ENCODE data around the gene TMEM259.

The TMEM259 gene

DNA sequence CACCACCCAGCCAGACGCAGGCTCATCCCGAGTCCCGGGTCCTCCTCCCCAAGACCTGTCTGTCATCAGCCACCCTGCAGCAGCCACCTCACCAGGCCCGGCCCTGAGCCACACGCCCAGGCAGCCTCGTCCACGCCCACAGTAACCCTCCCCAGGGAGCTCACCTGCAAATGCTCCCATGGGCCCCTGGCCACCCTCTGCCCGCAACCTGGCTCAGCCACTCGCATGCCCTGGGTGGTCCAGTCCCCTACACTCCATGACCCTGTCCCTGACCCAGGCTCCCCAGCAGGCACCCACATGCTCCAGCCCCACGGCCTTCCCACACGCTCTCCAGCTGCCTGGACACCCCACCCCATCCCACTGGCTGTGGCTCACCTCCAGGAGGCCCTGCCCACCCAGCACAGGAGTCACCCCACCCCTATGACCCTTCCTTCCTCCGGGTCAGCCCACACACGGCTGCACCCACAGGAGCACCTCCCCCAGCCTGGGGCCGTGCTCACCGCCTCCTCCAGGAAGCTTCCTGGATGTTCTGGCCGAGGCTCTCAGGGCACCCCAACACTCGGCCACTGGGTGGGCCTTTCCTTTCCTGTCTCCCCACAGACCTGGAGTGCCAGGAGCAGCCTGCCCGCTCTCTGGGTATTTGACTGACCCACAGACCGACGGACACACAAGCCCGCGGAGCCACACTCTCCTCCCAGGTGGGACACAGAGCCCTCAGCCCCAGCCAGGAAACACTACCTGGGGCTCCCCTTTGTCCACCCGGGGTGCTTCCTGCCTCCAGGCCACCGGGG lies 3.6 kb downstream of the TMEM259 start:
- DNase-seq (ENCODE audit: low read depth in 3 of 3), result no peak

DNA sequence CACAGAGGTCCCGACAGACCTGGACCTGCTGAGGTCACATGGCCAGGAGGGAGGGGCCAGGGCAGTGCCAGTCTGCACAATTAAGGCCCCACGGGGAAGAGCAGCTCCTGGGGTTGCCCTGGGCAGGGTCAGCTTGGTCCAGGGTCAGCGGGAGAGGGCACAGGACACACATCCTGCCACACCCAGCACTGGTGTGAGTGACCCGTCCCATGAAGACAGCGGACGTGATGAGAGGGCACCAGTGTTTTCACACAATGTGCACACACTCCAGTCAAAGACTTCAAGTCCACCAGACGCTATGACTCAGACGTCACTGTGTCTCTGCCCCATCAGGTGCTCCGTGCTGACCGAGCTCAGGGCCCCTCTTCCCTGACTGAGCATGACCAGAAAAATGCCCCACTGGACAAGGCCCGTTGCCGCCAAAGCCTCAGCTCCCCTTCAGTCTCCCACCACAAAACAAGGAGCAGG lies 4.2 kb downstream of the TMEM259 start:
- no peak for DNase-seq (ENCODE audit: low read depth in 3 of 3)

DNA sequence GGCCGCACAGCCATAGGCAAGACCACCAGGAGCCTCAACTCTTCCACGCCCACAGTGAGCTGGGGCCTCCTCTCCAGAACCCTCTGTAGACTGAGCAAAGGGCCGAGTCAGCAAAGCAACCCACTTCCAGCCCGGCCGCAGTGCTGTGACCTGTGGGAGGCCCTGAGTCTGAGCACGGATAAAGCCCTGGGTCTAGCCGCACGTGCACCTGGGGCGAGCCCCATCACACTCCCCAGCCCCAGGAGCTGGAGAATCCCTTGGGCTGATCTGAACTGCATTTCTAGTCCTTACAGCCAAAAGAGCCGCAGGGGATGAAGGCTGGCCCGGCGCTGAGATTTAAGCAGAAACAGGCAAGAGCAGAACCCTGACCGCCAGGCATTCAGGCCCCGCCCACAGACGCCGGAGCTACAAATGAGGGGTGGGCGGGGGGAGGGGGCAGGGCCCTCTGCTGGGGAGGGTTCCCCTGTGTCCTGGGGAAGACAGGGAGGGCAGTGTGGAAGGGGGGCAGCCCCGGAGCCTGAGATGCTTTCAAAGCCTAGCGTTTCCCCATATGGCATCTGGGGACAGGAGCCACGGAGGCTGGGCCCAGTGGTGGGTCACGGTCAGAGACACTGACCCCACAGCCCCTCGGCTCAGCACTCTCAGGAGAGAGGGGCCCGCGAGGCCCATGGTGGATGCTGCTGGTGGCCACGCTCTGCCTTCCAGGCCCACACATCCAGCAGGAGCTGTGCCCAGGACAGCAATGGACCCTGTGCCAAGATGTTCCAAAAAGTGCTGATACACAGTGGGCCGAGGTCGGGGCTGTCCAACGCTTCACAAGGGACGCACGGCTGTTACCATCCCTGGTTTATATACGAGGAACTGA lies 4.9 kb downstream of the TMEM259 start:
- no peak for DNase-seq (ENCODE audit: low read depth in 3 of 3)

DNA sequence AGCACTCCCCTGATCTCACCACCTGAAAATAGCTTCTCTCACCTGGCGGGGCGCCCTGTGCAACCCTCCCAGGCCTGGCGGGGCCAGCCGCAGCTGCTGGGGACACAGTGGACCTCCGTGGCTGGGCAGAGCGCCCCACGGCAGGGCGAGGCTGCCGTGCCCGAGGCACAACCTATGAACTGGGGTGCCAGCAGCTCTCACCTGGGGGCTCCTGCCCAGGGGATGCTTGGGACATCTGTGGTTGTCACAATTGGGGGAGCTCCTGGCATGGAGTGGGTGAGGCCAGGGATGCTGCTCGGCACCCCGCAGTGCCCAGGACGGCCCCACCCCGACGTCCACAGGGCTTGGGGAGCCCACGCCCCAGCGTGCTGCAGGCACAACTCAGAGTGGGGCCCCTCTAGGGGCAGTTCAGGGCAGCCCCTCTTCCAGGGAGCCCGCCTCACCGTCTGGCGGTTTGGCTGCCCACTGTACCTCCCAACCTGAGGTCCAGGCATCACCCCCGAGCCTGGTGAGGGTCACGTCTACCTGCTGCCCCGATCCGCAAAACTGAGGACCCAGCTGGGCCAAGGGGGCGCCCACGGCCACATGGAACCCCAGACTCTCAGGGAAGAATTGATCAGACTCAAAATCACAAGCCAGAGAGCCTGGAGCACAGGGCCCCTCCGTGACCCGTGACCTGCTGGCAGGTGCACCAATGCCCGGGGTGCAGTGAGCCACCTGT lies 5.7 kb downstream of the TMEM259 start:
- no peak for DNase-seq (ENCODE audit: low read depth in 3 of 3)

DNA sequence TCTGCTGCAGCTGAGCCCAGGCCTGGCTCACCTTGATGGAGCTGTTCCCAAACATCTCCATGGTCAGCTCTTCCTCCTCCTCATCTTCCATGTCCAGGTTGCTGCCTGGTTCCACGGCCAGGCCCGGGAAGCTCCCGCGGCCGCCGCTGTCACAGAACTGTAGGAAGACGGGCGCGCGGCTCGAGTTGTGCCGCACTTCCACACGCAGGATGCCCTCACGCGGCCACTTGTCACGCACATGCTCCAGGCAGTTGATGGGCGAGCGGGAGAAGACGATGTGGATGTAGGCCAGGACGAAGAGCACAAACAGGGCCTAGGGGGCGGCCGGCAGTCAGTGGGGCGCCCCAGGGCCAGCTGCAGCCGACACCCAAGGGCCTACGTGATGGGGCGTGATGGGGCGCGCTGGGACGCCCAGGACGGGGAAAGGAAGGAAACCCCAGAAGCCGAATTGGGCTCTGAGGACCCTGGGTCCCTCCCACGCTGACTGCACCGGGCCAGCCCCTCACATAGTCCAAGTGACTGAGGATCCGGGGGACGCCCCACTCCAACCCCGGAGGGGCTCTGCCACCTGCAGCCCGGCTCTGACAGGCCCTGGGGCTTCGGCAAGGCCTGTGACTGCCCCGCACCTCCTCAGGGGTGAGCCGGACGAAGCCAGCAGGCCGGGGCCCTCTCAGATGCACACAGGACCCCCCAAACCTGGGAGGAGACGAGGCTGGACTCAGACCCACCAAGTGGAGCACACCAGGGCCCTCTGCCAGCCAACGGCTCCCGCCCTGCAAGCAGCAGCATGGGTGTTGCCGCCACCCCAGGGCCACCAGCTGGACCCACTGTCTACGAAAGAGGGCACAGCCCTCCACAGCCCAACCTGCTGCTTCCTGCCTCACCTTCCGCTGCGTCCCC lies 6.5 kb downstream of the TMEM259 start:
- no peak for DNase-seq (ENCODE audit: low read depth in 3 of 3)

DNA sequence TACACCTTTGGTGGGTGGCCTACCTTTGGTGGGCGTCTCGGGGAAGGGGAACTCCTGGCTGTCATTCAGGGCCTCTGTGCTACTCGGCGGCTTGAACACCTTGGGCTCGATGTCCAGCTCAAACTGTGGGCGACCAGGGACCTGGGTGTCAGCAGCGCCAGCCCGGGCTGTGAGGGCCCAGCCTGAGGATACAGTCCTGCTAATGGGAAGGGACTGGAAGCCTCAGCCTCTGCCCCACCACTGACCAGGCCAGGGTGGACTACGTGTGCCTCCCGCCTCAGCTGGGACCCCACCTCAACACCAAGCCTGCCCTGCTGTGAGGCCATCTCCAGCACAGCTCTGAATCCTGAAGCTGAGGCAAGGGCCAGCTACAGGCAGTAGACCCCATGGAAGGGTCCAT lies 7.7 kb downstream of the TMEM259 start:
- no peak for DNase-seq (ENCODE audit: low read depth in 3 of 3)

DNA sequence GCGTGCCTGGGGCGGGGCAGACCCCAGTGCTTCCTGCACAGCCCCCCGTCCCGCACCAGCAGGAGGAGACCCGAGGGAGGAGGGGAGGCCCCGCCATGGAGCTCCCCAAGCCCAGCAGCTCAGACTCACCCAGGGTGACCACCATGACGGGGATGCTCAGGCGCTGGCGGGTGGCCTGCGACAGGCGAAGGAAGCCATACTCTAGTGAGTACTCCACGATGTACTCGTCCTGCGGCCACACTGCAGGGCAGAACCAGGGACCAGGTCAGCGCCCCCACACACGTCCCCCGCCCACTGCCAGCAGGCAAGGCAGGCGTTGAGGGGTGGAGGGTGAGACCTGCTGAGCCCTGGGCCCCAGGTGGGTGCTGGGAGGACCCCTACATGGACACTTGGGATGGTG lies 8.6 kb downstream of the TMEM259 start:
- DNase-seq (ENCODE audit: low read depth in 3 of 3), result no peak

DNA sequence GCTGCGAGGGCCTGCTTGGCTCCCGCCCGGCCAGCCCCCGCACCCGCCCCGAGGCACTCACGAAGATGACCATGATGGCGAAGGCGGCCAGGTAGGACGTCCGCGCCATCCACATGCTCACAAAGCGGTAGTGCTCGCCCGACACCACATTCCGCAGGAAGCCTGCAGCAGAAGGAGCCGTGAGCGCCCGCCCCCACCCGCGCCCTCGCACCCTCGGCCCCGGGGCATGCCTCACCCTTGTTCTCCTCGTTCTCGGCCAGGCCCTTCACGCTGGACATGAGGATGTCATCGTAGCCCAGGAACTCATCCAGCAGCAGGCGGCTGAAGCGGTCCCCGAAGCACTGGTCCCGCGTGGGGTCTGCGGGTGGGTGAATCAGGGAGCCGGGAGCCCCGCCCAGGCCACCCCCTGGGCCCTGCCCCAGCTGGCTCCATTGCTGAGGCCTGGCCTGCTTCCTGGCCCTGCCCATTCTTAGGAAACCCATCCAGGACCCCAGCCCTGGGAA lies 9.0 kb downstream of the TMEM259 start:
- no peak for DNase-seq (ENCODE audit: low read depth in 3 of 3)

DNA sequence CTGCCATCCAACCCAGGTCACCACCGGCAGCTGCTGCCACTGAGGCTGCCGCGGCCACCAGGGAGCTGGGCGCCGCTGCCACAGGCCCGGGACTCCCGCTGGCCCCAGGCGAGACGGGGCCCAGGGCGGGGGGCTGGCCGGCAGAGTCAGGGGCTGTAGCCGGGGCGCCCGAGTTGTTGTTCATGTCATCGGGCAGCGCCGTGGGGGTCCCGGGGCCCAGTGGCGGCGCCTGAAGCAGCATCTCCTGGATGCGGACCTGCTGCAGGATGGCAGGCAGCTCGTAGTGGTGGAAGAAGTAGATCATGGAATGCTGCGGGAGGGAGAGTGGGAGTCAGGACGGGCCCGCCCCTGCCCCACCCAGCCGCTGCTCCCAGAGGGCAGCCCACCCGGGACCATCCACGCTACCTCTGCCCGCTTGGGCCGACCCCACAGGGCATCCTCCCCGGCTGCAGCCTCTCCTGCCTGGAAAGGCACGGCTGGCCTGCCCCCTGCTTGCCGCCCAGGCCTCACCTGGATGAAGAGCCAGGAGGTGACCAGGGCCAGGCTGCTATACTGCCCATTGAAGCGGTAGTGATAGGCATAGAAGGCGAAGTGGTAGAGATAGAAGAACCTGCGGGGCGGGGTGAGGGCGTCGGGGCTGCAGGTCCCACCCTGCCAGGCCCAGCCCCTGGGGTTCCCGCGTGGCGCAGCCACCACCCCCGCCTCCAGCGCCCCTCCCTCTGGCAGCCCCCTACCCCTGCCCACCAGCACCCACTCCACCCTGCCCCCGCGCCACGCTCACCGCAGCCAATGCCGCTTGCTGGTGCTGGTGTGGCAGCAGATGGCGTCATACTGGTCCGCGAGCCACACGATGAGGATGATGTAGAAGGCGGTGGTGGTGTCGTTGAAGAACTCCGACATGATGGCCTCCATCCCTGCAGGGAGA lies 10.1 kb downstream of the TMEM259 start:
- DNase-seq (ENCODE audit: low read depth in 3 of 3), result no peak

DNA sequence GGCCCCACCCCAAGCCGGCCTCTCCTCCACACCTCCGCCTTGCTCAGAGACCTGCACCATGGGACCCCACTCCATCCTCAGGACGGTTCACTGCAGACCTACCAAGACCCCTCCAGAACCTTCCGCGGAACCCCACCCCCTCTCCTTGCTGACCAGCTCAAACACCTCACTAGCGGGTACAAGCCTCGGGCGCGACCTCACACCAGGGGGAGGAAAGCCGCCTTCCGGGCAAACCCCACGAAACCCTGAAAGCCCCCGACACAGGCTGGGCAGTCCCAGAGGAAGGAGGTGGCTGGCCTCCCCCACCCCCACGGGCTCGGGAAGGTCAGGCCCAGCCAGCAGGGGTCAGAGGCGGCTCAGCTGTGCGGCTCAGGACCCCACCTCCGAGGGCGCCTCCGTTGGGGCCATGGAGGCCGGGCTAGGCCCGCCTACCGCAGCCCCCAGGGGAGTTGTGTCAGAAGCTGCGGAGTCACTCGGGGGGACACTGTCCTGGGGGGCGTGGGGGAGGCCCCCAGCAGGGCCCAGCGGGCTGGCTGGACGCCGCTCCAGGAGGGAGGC lies 10.9 kb downstream of the TMEM259 start:
- no peak for DNase-seq (ENCODE audit: low read depth in 3 of 3)

DNA sequence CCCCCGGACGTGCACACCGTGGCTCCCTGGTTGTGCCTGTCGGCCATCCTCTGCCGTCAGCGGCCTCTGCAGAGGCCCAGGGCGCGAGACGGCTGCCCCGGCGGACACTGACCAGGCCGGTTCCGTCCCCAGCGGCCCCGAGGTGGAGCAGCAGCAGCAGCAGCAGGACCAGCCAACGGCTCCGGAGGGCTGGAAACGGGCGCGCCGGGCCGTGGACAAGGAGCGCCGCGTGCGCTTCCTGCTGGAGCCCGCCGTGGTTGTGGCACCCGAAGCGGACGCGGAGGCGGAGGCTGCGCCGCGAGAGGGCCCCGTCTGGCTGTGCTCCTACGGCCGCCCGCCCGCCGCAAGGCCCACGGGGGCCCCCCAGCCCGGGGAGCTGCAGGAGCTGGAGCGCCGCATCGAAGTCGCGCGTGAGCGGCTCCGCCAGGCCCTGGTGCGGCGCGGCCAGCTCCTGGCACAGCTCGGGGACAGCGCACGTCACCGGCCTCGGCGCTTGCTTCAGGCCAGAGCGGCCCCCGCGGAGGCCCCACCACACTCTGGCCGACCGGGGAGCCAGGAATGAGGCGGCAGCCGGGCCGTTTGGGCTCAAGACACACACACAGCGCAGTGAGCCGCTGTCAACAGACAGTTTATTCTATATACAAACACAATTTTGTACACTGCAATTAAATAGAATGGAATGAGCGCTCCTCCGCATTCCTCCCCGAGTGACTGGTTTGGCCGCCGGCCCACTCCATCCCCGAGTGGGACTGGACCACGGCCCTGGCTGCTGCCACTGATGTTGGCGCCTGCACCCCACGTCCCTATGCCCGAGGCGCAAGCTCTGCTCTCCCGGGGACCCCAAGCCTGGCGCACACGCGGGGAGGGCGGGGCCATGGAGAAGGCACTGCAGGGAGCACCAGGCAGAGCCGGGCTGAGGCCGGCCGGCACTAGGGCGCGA lies 11.6 kb downstream of the TMEM259 start:
- DNase-seq (ENCODE audit: low read depth in 3 of 3), result no peak

DNA sequence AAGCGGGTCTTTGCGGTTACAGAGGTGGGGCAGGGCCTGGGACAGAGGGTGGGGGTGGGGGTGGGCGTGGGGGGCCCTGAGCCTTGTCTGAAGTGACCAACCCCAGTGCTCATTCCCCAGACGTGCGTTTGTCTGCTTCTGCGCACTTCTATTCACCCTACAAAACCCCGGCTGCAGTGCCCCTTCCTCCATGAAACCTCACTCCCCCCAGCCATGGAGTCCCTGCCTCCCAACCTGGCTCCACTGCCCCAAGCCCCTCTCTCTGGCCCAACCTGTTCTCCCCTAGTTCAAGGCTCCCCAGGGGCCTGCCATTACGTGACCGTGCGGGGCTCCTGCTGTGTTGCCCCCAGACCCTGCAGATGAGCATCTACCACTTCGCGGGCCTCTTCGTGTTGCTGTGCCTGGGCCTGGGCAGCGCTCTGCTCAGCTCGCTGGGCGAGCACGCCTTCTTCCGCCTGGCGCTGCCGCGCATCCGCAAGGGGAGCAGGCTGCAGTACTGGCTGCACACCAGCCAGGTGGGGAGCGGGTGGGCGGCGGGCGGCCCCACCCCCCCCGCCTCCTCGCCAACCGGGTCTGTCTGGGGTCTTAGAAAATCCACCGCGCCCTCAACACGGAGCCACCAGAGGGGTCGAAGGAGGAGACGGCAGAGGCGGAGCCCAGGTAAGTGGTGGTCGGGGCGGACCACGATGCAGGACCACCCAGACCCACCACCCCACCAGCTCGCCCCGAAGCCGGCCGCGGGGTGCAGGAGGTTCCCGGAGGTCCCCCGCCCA lies 12.5 kb downstream of the TMEM259 start:
- DNase-seq (ENCODE audit: low read depth in 3 of 3), result no peak

DNA sequence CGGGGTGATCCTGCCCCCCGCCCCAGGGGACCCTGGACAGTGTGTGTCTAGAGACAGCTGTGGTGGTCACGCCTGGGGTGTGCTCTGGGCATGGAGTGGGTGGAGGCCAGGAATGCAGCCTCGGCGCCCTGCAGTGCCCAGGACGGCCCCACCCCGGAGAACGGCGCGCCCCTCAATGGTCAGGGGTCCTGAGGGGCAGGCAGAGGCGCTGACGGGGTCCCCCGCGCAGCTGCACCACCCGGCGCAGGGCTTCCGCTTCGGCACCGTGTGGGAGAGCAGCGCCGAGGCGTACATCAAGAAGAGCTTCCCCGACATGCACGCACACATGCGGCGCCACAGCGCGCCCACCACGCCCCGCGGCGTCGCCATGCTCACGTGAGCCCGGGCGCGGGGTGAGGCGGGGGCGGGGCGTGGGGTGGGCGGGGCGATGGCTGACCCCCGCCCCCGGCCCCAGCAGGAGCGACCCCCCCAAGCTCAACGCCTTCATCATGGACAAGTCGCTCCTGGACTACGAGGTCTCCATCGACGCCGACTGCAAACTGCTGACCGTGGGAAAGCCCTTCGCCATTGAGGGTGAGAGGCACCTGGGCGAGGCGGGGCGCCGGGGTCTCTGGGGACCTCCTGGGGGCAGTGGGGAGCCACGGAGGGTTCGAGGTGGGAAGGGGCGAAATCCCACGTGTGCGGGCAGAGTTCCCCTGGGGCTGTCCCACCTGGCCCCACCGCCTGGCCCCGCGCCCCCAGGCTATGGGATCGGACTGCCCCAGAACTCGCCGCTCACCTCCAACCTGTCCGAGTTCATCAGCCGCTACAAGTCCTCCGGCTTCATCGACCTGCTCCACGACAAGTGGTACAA lies 13.3 kb downstream of the TMEM259 start:
- no peak for DNase-seq (ENCODE audit: low read depth in 3 of 3)

DNA sequence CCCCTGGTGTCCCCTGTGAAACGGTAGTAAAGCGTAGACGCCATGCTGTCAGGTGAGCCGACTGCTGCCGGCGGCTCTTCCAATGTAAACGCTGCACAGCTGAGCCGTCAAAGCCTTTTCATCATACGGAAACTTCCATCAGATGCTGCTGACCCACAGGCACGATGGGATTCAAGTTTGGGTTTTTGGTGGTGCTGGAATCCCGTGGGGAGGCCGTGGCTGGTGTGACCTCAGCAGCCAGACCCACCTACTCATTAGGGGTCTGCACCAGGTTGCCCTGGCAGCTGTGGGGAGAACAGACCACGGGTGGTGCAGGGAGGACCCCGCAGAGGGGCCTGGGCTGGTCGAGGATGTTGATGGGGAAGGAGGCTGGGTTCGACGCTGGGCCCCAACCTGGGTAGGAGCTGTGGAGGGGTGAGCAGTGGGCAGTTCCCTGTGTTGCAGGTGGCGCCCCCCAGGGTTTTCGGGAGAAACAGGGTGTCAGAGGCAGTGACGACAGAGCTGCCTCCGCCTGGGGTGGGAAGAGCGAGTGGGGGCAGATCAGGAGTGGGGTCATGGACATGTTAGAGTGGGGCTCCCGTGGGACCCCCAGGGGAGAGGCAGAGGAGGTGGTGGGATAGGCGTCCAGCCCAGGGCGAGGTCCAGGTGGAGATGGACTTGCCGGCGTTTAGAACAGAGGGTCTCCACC lies 14.1 kb downstream of the TMEM259 start:
- no peak for DNase-seq (ENCODE audit: low read depth in 3 of 3)

DNA sequence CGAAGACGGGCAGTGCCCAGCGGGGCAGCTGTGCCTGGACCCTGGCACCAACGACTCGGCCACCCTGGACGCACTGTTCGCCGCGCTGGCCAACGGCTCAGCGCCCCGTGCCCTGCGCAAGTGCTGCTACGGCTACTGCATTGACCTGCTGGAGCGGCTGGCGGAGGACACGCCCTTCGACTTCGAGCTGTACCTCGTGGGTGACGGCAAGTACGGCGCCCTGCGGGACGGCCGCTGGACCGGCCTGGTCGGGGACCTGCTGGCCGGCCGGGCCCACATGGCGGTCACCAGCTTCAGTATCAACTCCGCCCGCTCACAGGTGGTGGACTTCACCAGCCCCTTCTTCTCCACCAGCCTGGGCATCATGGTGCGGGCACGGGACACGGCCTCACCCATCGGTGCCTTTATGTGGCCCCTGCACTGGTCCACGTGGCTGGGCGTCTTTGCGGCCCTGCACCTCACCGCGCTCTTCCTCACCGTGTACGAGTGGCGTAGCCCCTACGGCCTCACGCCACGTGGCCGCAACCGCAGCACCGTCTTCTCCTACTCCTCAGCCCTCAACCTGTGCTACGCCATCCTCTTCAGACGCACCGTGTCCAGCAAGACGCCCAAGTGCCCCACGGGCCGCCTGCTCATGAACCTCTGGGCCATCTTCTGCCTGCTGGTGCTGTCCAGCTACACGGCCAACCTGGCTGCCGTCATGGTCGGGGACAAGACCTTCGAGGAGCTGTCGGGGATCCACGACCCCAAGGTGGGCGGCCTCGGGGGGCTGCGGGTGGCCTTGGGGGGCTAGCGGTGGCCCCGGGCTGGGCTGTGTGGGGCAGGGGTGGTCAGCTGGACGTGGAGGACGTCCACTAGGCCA lies 15.9 kb downstream of the TMEM259 start:
- DNase-seq (ENCODE audit: low read depth in 3 of 3), result no peak

Data from stimulated activated CD4-positive, alpha-beta T cell treated with anti-CD3 and anti-CD28 coated beads, TNF-alpha, amount 100 ng/mL, for 24 hours (primary cell).